Measurements from ENCODE around the gene DYNC1H1. TPM values are rescaled to one million over a fixed set of nuclear protein-coding genes. Genes with fewer than 3 reads are reported as not detected.
A peak's percentile ranks its signal among the peaks of the same experiment; 100 is the strongest.

The DYNC1H1 gene
- total and polyA plus RNA-seq, 2 experiments from 2014 or later, result 179 to 635 TPM

DNA sequence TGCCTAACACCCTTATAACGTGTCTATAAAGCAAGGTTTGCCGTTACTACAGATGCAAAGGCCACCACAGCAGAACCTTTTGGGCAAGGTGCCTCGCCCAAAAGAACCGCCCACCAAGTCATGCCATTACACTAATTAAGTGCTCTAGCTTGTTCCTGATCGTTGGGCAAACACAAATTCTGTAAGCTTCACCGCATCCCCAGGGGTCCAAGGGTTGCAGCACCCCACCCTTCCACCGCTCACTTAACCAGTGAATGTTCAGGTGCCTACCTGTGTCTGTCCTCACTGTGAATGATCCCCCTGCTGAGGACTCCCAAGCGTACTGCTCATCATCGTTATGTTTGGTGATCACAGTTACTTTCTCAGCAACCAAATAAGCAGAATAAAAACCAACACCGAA, 121.1 kb downstream of the DYNC1H1 start (continued):
- TF ChIP-seq CTCF (conservative IDR thresholded peaks at IDR 0.05; ENCODE audit: low read depth in 2 of 2) (no peak), EZH2phosphoT487 (IDR thresholded peaks at IDR 0.05; ENCODE audit: unreplicated experiment) (no peak), EZH2 (IDR thresholded peaks at IDR 0.05; ENCODE audit: low read depth, unreplicated experiment) (no peak), STAT1 (IDR thresholded peaks at IDR 0.05; ENCODE audit: unreplicated experiment) (no peak), POLR2AphosphoS5 (IDR thresholded peaks at IDR 0.05; ENCODE audit: low read depth) (no peak), ZNF114 (CRISPR knock-in tag; IDR thresholded peaks at IDR 0.05) (no peak), JUNB (IDR thresholded peaks at IDR 0.05; ENCODE audit: unreplicated experiment) (no peak)
- TF ChIP-seq, protein P1, sequence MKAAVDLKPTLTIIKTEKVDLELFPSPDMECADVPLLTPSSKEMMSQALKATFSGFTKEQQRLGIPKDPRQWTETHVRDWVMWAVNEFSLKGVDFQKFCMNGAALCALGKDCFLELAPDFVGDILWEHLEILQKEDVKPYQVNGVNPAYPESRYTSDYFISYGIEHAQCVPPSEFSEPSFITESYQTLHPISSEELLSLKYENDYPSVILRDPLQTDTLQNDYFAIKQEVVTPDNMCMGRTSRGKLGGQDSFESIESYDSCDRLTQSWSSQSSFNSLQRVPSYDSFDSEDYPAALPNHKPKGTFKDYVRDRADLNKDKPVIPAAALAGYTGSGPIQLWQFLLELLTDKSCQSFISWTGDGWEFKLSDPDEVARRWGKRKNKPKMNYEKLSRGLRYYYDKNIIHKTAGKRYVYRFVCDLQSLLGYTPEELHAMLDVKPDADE (IDR thresholded peaks at IDR 0.05), result no peak
- TF ChIP-seq, protein P2, sequence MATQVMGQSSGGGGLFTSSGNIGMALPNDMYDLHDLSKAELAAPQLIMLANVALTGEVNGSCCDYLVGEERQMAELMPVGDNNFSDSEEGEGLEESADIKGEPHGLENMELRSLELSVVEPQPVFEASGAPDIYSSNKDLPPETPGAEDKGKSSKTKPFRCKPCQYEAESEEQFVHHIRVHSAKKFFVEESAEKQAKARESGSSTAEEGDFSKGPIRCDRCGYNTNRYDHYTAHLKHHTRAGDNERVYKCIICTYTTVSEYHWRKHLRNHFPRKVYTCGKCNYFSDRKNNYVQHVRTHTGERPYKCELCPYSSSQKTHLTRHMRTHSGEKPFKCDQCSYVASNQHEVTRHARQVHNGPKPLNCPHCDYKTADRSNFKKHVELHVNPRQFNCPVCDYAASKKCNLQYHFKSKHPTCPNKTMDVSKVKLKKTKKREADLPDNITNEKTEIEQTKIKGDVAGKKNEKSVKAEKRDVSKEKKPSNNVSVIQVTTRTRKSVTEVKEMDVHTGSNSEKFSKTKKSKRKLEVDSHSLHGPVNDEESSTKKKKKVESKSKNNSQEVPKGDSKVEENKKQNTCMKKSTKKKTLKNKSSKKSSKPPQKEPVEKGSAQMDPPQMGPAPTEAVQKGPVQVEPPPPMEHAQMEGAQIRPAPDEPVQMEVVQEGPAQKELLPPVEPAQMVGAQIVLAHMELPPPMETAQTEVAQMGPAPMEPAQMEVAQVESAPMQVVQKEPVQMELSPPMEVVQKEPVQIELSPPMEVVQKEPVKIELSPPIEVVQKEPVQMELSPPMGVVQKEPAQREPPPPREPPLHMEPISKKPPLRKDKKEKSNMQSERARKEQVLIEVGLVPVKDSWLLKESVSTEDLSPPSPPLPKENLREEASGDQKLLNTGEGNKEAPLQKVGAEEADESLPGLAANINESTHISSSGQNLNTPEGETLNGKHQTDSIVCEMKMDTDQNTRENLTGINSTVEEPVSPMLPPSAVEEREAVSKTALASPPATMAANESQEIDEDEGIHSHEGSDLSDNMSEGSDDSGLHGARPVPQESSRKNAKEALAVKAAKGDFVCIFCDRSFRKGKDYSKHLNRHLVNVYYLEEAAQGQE (IDR thresholded peaks at IDR 0.05; ENCODE audit: unreplicated experiment), result no peak

- peak overlapping the region; percentile 84 for H3K27ac ChIP-seq (ENCODE audit: low read depth)
- peak overlapping the region; percentile 98 for H3K4me2 ChIP-seq
- DNase-seq (ENCODE audit: low spot score) (peak; percentile 62), ATAC-seq (peak; percentile 2; the same call in 1 of the 3 replicates)
- H3K4me1 Mint-ChIP-seq, result peaks cover 49% of the 10 kb centered on the region
- H3K4me3 Mint-ChIP-seq, result peak overlapping the region; percentile 94
- H3K27me3 Mint-ChIP-seq (ENCODE audit: insufficient read depth, low read depth, poor library complexity), result peaks cover 21% of the 10 kb centered on the region
- H4K20me1 ChIP-seq (replicated peaks; ENCODE audit: insufficient read depth), result peaks cover 49% of the 10 kb centered on the region
- peaks cover 60% of the 10 kb centered on the region for H3F3A ChIP-seq (replicated peaks; ENCODE audit: low read depth)
- no peak overlapping the region for H2AFZ ChIP-seq
- H3K36me3 Mint-ChIP-seq (ENCODE audit: low read depth), result peaks cover 62% of the 10 kb centered on the region
- H3K4me3 ChIP-seq, result peak overlapping the region; percentile 83
- peaks cover 46% of the 10 kb centered on the region for H3K36me3 ChIP-seq (ENCODE audit: insufficient read depth)
- H3K9me3 Mint-ChIP-seq, result peaks cover 4% of the 10 kb centered on the region; the same call in 2 of the 3 replicates
- no peaks in the 10 kb centered on the region for H3K27me3 ChIP-seq (ENCODE audit: insufficient read depth)
- peak overlapping the region; percentile 97 for H3K27ac Mint-ChIP-seq
- H3K4me1 ChIP-seq (ENCODE audit: insufficient read depth), result peaks cover 46% of the 10 kb centered on the region
- peaks cover 48% of the 10 kb centered on the region for H3K79me2 ChIP-seq (replicated peaks; ENCODE audit: insufficient read depth)
- H3K9me2 ChIP-seq (ENCODE audit: insufficient read depth), result no peaks in the 10 kb centered on the region
- TF ChIP-seq ZNF114 (CRISPR knock-in tag; IDR thresholded peaks at IDR 0.05), result no peak
- TF ChIP-seq, protein P3, sequence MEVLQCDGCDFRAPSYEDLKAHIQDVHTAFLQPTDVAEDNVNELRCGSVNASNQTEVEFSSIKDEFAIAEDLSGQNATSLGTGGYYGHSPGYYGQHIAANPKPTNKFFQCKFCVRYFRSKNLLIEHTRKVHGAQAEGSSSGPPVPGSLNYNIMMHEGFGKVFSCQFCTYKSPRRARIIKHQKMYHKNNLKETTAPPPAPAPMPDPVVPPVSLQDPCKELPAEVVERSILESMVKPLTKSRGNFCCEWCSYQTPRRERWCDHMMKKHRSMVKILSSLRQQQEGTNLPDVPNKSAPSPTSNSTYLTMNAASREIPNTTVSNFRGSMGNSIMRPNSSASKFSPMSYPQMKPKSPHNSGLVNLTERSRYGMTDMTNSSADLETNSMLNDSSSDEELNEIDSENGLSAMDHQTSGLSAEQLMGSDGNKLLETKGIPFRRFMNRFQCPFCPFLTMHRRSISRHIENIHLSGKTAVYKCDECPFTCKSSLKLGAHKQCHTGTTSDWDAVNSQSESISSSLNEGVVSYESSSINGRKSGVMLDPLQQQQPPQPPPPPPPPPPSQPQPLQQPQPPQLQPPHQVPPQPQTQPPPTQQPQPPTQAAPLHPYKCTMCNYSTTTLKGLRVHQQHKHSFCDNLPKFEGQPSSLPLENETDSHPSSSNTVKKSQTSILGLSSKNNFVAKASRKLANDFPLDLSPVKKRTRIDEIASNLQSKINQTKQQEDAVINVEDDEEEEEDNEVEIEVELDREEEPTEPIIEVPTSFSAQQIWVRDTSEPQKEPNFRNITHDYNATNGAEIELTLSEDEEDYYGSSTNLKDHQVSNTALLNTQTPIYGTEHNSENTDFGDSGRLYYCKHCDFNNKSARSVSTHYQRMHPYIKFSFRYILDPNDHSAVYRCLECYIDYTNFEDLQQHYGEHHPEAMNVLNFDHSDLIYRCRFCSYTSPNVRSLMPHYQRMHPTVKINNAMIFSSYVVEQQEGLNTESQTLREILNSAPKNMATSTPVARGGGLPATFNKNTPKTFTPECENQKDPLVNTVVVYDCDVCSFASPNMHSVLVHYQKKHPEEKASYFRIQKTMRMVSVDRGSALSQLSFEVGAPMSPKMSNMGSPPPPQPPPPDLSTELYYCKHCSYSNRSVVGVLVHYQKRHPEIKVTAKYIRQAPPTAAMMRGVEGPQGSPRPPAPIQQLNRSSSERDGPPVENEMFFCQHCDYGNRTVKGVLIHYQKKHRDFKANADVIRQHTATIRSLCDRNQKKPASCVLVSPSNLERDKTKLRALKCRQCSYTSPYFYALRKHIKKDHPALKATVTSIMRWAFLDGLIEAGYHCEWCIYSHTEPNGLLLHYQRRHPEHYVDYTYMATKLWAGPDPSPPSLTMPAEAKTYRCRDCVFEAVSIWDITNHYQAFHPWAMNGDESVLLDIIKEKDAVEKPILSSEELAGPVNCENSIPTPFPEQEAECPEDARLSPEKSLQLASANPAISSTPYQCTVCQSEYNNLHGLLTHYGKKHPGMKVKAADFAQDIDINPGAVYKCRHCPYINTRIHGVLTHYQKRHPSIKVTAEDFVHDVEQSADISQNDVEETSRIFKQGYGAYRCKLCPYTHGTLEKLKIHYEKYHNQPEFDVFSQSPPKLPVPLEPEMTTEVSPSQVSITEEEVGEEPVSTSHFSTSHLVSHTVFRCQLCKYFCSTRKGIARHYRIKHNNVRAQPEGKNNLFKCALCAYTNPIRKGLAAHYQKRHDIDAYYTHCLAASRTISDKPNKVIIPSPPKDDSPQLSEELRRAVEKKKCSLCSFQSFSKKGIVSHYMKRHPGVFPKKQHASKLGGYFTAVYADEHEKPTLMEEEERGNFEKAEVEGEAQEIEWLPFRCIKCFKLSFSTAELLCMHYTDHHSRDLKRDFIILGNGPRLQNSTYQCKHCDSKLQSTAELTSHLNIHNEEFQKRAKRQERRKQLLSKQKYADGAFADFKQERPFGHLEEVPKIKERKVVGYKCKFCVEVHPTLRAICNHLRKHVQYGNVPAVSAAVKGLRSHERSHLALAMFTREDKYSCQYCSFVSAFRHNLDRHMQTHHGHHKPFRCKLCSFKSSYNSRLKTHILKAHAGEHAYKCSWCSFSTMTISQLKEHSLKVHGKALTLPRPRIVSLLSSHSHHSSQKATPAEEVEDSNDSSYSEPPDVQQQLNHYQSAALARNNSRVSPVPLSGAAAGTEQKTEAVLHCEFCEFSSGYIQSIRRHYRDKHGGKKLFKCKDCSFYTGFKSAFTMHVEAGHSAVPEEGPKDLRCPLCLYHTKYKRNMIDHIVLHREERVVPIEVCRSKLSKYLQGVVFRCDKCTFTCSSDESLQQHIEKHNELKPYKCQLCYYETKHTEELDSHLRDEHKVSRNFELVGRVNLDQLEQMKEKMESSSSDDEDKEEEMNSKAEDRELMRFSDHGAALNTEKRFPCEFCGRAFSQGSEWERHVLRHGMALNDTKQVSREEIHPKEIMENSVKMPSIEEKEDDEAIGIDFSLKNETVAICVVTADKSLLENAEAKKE (CRISPR knock-in tag; IDR thresholded peaks at IDR 0.05), result no peak
- TF ChIP-seq CREB1 (CRISPR knock-in tag; IDR thresholded peaks at IDR 0.05; ENCODE audit: low read depth), result peak; percentile 63
Observed at GRCh38 chr14:102085948-102086708, 121.8 kb downstream of the DYNC1H1 start.
